ENCODE measurements around the gene TTBK1.

- TF ChIP-seq POLR2A (IDR thresholded peaks at IDR 0.05; ENCODE audit: extremely low read depth, insufficient read length) (no peak), MAX (IDR thresholded peaks at IDR 0.05; ENCODE audit: low read depth, low read length) (no peak), CTCF (IDR thresholded peaks at IDR 0.05; ENCODE audit: low read depth, low read length) (no peak), MYC (IDR thresholded peaks at IDR 0.05; ENCODE audit: low read depth, low read length) (no peak)
These were observed 42.6 kb downstream of the TTBK1 start for GRCh38 chr6:43285832-43286231.
